Measurements from ENCODE around the gene BGN. TPM values are rescaled to one million over a fixed set of nuclear protein-coding genes. Genes with fewer than 3 reads are reported as not detected.

The BGN gene
- total and polyA plus RNA-seq, 2 experiments from 2014 or later: 129 to 308 TPM

- H3K79me2 ChIP-seq (ENCODE audit: insufficient read depth): no peaks in the 10 kb centered on the region
- WGBS, 2 experiments (ENCODE audit: low coverage in 1 of 2, low lambda C conversion rate in 2 of 2, missing lambda C conversion rate in 2 of 2): 87 to 93% methylated on average over 6 to 9 of the region's 12 CpGs
- peaks cover 7% of the 10 kb centered on the region for H3K4me1 ChIP-seq (ENCODE audit: insufficient read depth)
- H3K4me2 ChIP-seq (ENCODE audit: unreplicated experiment): no peak overlapping the region
- no peak for DNase-seq
- H3F3A ChIP-seq (ENCODE audit: insufficient read depth): no peaks in the 10 kb centered on the region
- in situ Hi-C loops (cut with MboI): no loop called here
- H3K9me2 ChIP-seq (ENCODE audit: insufficient read depth): no peaks in the 10 kb centered on the region
- no peak overlapping the region for H2AFZ ChIP-seq
- no peaks in the 10 kb centered on the region for H3K9me3 ChIP-seq (ENCODE audit: low read depth)
- no peak overlapping the region for H3K4me3 ChIP-seq
- H3K27ac ChIP-seq: no peak overlapping the region
- no peaks in the 10 kb centered on the region for H3K36me3 ChIP-seq (ENCODE audit: low read depth)
- H3K9ac ChIP-seq: no peak overlapping the region
- TF ChIP-seq EZH2 (IDR thresholded peaks at IDR 0.05; ENCODE audit: insufficient read depth, poor library complexity, severe bottlenecking) (no peak), EZH2phosphoT487 (IDR thresholded peaks at IDR 0.05; ENCODE audit: insufficient read depth, low read depth) (no peak)
- no peaks in the 10 kb centered on the region for H3K27me3 ChIP-seq (replicated peaks; ENCODE audit: insufficient read depth)
- no peaks in the 10 kb centered on the region for H4K20me1 ChIP-seq (ENCODE audit: insufficient read depth)
Measured at GRCh38 chrX:153456161-153456560, 38.6 kb upstream of the BGN start.

- no peak for DNase-seq
- Histone ChIP-seq H3F3A (ENCODE audit: insufficient read depth) (no peaks in the 10 kb centered on the region), H3K4me2 (ENCODE audit: unreplicated experiment) (no peak overlapping the region), H3K9ac (no peak overlapping the region), H3K27me3 (replicated peaks; ENCODE audit: insufficient read depth) (no peaks in the 10 kb centered on the region), H2AFZ (no peak overlapping the region), H3K27ac (no peak overlapping the region), H3K36me3 (ENCODE audit: low read depth) (no peaks in the 10 kb centered on the region), H3K9me3 (ENCODE audit: low read depth) (no peaks in the 10 kb centered on the region), H3K9me2 (ENCODE audit: insufficient read depth) (no peaks in the 10 kb centered on the region), H3K4me1 (ENCODE audit: insufficient read depth) (peaks cover 7% of the 10 kb centered on the region), H3K4me3 (no peak overlapping the region), H3K79me2 (ENCODE audit: insufficient read depth) (no peaks in the 10 kb centered on the region), H4K20me1 (ENCODE audit: insufficient read depth) (no peaks in the 10 kb centered on the region)
- TF ChIP-seq EZH2 (IDR thresholded peaks at IDR 0.05; ENCODE audit: insufficient read depth, poor library complexity, severe bottlenecking): no peak
- no peak for TF ChIP-seq EZH2phosphoT487 (IDR thresholded peaks at IDR 0.05; ENCODE audit: insufficient read depth, low read depth)
- in situ Hi-C loops (cut with MboI): no loop called here
- 98 to 100% methylated on average over 7 of the region's 9 CpGs for WGBS, 2 experiments (ENCODE audit: low coverage in 1 of 2, low lambda C conversion rate in 2 of 2, missing lambda C conversion rate in 2 of 2)
Measured at GRCh38 chrX:153456704-153457103, 38.1 kb upstream of the BGN start.

GRCh38 chrX:153457136-153457825, 37.5 kb upstream of the BGN start:
- in situ Hi-C loops (cut with MboI): no loop called here
- H4K20me1 ChIP-seq (ENCODE audit: insufficient read depth): no peaks in the 10 kb centered on the region
- no peak overlapping the region for H3K4me3 ChIP-seq
- WGBS, 2 experiments (ENCODE audit: low coverage in 1 of 2, low lambda C conversion rate in 2 of 2, missing lambda C conversion rate in 2 of 2): 86 to 91% methylated on average over 9 to 14 of the region's 18 CpGs
- H3K36me3 ChIP-seq (ENCODE audit: low read depth): no peaks in the 10 kb centered on the region
- no peaks in the 10 kb centered on the region for H3F3A ChIP-seq (ENCODE audit: insufficient read depth)
- H3K79me2 ChIP-seq (ENCODE audit: insufficient read depth): no peaks in the 10 kb centered on the region
- no peaks in the 10 kb centered on the region for H3K27me3 ChIP-seq (replicated peaks; ENCODE audit: insufficient read depth)
- no peak overlapping the region for H2AFZ ChIP-seq
- peaks cover 7% of the 10 kb centered on the region for H3K4me1 ChIP-seq (ENCODE audit: insufficient read depth)
- DNase-seq: no peak
- H3K9me2 ChIP-seq (ENCODE audit: insufficient read depth): no peaks in the 10 kb centered on the region
- H3K4me2 ChIP-seq (ENCODE audit: unreplicated experiment): no peak overlapping the region
- H3K27ac ChIP-seq: no peak overlapping the region
- TF ChIP-seq EZH2phosphoT487 (IDR thresholded peaks at IDR 0.05; ENCODE audit: insufficient read depth, low read depth) (no peak), EZH2 (IDR thresholded peaks at IDR 0.05; ENCODE audit: insufficient read depth, poor library complexity, severe bottlenecking) (no peak)
- H3K9ac ChIP-seq: no peak overlapping the region
- no peaks in the 10 kb centered on the region for H3K9me3 ChIP-seq (ENCODE audit: low read depth)

GRCh38 chrX:153457827-153458466, 36.8 kb upstream of the BGN start:
- no peaks in the 10 kb centered on the region for H3K9me2 ChIP-seq (ENCODE audit: insufficient read depth)
- H3K36me3 ChIP-seq (ENCODE audit: low read depth): no peaks in the 10 kb centered on the region
- no peak overlapping the region for H3K9ac ChIP-seq
- peaks cover 7% of the 10 kb centered on the region for H3K4me1 ChIP-seq (ENCODE audit: insufficient read depth)
- no peaks in the 10 kb centered on the region for H3K79me2 ChIP-seq (ENCODE audit: insufficient read depth)
- TF ChIP-seq EZH2phosphoT487 (IDR thresholded peaks at IDR 0.05; ENCODE audit: insufficient read depth, low read depth) (no peak), EZH2 (IDR thresholded peaks at IDR 0.05; ENCODE audit: insufficient read depth, poor library complexity, severe bottlenecking) (no peak)
- H3K4me3 ChIP-seq: no peak overlapping the region
- DNase-seq: no peak
- in situ Hi-C loops (cut with MboI): no loop called here
- 92% methylated on average over 9 to 15 of the region's 17 CpGs for WGBS, 2 experiments (ENCODE audit: low coverage in 1 of 2, low lambda C conversion rate in 2 of 2, missing lambda C conversion rate in 2 of 2)
- H3K27me3 ChIP-seq (replicated peaks; ENCODE audit: insufficient read depth): no peaks in the 10 kb centered on the region
- H3K9me3 ChIP-seq (ENCODE audit: low read depth): no peaks in the 10 kb centered on the region
- H2AFZ ChIP-seq: no peak overlapping the region
- no peak overlapping the region for H3K27ac ChIP-seq
- H4K20me1 ChIP-seq (ENCODE audit: insufficient read depth): no peaks in the 10 kb centered on the region
- no peak overlapping the region for H3K4me2 ChIP-seq (ENCODE audit: unreplicated experiment)
- H3F3A ChIP-seq (ENCODE audit: insufficient read depth): no peaks in the 10 kb centered on the region

Data from GM23248 (cell line).